AG04449 (cell line): ENCODE results near the gene MUL1.
A peak's percentile ranks its signal among the peaks of the same experiment; 100 is the strongest.

Experiments
- CTCF ChIA-PET: fragments of 350-600 bp; formaldehyde crosslinking; extraction: SDS; loops from one replicate; lab custom pipeline; 2021; ENCODE audit warnings: antibody characterized with exemption; lab: Yijun Ruan, JAX
- POLR2A ChIA-PET: fragments of 400-600, 350-600 bp; formaldehyde crosslinking; extraction: SDS; loops from one replicate; lab custom pipeline; 2020; ENCODE audit warnings: antibody characterized with exemption, inconsistent platforms; lab: Yijun Ruan, JAX
- DNase-seq: peaks from one replicate; pipeline ENCODE4 v3.0.0-alpha.2; 2010; ENCODE audit warnings: low read depth, low spot score
- H3K4me3 ChIP-seq: 2 replicates; pipeline ENCODE4 v1.5.1; 2011; ENCODE audit warnings: low read depth, mild to moderate bottlenecking, control low read depth, low read length
- TF ChIP-seq, protein P1 (sequence below): IDR thresholded peaks from one replicate; pipeline ENCODE4 v1.5.1; 2011; ENCODE audit warnings: mild to moderate bottlenecking, moderate library complexity, low read length, control low read depth, inconsistent platforms; ENCODE audit not compliant: insufficient read depth; ENCODE audit errors: missing control alignments

Gene MUL1

GRCh38 chr1:20507564-20508410 is at the start of gene MUL1:
Gene MUL1, minus strand, starts transcription at chr1:20508151. Its CDS starts 127 bp downstream, at chr1:20508024.
- peak; percentile 31 for DNase-seq
- ChIA-PET POLR2A (interaction anchor here (0.5 kb wide), 2 partner anchors 9 to 1289 kb away, joined by 3 to 4 read pairs; no protein-coding TSS in a partner anchor), CTCF (interaction anchor here (1.1 to 5.5 kb wide), 3 partner anchors 10 to 295 kb away, joined by 3 to 36 read pairs (median 4); no protein-coding TSS in a partner anchor)
- TF ChIP-seq, protein P1, sequence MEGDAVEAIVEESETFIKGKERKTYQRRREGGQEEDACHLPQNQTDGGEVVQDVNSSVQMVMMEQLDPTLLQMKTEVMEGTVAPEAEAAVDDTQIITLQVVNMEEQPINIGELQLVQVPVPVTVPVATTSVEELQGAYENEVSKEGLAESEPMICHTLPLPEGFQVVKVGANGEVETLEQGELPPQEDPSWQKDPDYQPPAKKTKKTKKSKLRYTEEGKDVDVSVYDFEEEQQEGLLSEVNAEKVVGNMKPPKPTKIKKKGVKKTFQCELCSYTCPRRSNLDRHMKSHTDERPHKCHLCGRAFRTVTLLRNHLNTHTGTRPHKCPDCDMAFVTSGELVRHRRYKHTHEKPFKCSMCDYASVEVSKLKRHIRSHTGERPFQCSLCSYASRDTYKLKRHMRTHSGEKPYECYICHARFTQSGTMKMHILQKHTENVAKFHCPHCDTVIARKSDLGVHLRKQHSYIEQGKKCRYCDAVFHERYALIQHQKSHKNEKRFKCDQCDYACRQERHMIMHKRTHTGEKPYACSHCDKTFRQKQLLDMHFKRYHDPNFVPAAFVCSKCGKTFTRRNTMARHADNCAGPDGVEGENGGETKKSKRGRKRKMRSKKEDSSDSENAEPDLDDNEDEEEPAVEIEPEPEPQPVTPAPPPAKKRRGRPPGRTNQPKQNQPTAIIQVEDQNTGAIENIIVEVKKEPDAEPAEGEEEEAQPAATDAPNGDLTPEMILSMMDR: no peak
- peak within 1 kb of the TSS; percentile 98 for H3K4me3 ChIP-seq

DNA sequence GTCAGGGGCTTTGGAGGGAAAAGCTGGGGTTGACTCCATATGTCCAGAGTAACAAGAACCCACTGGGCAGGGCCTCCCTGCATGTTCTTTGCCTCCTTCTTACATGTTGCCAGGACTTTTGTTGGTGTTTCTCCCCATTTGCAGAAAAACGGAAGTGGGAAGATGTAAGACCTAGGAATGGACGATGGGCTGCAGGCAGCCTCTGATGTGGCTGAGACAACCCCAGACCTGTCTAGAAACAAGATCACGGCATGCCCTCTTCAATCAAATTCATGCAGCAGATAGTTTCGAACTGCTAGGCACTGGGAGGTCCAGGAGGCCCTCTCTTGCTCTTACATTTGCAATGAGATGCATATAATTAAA is 47.8 kb upstream of the MUL1 start:
- no peak overlapping the region for H3K4me3 ChIP-seq
- TF ChIP-seq, protein P1: no peak
- POLR2A ChIA-PET: no interaction called here
- CTCF ChIA-PET: no interaction called here
- DNase-seq: no peak

DNA sequence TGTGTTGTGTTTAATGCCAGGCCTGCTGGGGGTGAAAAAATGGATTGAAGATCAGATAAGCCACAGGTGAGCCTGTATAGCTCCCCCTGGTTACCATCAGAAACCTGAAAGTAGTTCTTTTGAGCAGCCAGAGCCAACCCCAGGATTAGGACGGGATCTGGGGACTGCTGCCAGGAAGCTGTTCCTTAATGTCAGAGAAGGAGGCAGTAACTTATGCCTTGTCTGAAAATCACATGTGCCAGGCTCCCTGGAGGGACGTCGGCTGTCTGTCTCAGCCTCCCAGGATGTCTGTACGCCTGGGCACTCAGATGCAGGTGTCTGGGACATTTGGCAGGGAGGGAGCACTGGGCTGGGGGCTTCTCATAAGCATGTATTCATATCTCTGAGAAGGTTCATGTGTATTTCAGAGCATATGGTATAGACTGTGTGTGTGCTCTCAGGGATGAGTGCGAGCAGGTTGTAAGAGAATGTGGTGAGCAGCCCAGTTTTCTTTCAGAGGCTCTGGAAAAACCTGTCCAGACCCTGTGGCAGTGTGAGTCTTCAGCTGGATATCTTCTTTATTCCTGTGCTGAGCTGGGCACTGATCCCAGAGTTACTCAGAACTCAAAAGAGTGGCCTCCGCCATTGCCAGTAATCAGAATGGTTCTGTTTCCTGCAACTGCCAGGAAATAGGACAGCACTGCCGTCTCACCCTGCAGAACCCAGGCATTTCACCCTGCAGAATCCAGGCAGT is 47.2 kb upstream of the MUL1 start:
- DNase-seq: no peak
- POLR2A ChIA-PET: no interaction called here
- CTCF ChIA-PET: no interaction called here
- TF ChIP-seq, protein P1: no peak
- no peak overlapping the region for H3K4me3 ChIP-seq

GRCh38 chr1:20552728-20553445 is 44.9 kb upstream of the MUL1 start:
- no peak for DNase-seq
- CTCF ChIA-PET: interaction anchor here (0.8 to 1.4 kb wide), 8 partner anchors 10 to 87 kb away, joined by 3 to 8 read pairs (median 4); partner anchors contain the start of gene PINK1
- TF ChIP-seq, protein P1: no peak
- H3K4me3 ChIP-seq: peak overlapping the region; percentile 33
- POLR2A ChIA-PET: no interaction called here

DNA sequence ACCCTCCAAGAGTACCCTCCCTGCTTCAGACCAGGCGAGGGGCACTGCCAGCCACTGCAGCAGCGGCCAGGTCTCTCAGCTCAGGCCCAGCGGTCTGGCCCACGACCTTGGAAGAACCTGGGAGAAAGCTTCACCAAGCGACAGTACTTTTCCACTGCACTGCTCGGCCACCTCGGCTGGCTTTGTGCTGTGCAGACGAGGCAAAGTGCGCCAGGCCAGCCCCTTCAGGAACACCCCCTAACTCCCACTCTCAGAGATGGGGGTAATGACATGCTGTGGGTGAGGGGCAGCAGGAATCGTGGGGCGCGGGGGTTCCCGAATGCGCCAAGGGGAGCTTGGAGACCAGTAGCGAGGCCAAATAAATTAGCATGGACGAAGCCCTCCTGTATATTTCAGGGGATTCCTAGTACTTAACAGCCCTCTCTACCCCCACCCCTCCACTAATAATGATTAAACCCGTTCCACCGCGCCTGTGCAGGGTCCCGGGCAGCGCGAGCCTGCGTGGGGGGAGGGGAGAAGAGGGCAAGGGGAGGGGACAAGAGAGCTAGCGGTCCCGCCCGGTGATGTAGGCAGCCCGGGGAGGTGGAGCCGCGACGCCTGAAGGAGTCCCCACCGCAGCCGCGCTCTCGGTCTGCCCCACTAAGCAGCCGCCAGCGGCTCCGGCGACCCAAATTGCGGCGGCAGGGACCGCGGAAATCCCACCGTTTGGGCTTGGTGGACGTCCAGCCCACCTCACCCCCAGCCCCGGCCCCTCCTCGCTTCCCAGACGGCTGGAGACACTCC is 44.2 kb upstream of the MUL1 start, which contains the start of gene FAM43B:
TSS of gene FAM43B (plus strand) at position 629 of the 783 bp plus-strand sequence. CDS start 401 bp downstream, outside the sequence.
- CTCF ChIA-PET: interaction anchor here (0.7 to 1.6 kb wide), 11 partner anchors 9 to 94 kb away, joined by 3 to 8 read pairs (median 4); partner anchors contain the start of gene PINK1
- TF ChIP-seq, protein P1: no peak
- no peak for DNase-seq

More for the DNA sequence above, 44.2 kb upstream of the MUL1 start, which contains the start of gene FAM43B:
- POLR2A ChIA-PET: interaction anchor here (0.6 kb wide), 1 partner anchor 13 kb away, joined by 3 read pairs; no protein-coding TSS in a partner anchor
- H3K4me3 ChIP-seq: peak within 1 kb of the TSS; percentile 33
